ENCODE measurements around the gene TMEM100.

Gene TMEM100

GRCh38 chr17:55731586-55732250 lies 9.1 kb upstream of the TMEM100 start:
- DNase-seq (no peak), ATAC-seq (peak; percentile 60)
- H3K36me3 Mint-ChIP-seq (ENCODE audit: low read depth), result no peaks in the 10 kb centered on the region
- H3K27me3 Mint-ChIP-seq, result peaks cover 24% of the 10 kb centered on the region
- H3K4me3 Mint-ChIP-seq, result no peak overlapping the region
- H3K9me3 Mint-ChIP-seq, result no peaks in the 10 kb centered on the region
- H3K4me1 Mint-ChIP-seq, result peaks cover 52% of the 10 kb centered on the region
- H3K27ac Mint-ChIP-seq, result peak overlapping the region; percentile 45

GRCh38 chr17:55730808-55731207 lies 8.1 kb upstream of the TMEM100 start:
- DNase-seq, result no peak
- no peaks in the 10 kb centered on the region for H3K9me3 Mint-ChIP-seq
- peaks cover 32% of the 10 kb centered on the region for H3K27me3 Mint-ChIP-seq
- no peak for ATAC-seq
- no peak overlapping the region for H3K4me3 Mint-ChIP-seq
- no peaks in the 10 kb centered on the region for H3K36me3 Mint-ChIP-seq (ENCODE audit: low read depth)
- peaks cover 50% of the 10 kb centered on the region for H3K4me1 Mint-ChIP-seq
- H3K27ac Mint-ChIP-seq, result no peak overlapping the region

GRCh38 chr17:55730380-55730779 lies 7.7 kb upstream of the TMEM100 start:
- Mint-ChIP-seq H3K27me3 (peaks cover 36% of the 10 kb centered on the region), H3K4me3 (no peak overlapping the region), H3K27ac (no peak overlapping the region), H3K36me3 (ENCODE audit: low read depth) (no peaks in the 10 kb centered on the region), H3K4me1 (peaks cover 45% of the 10 kb centered on the region), H3K9me3 (no peaks in the 10 kb centered on the region)
- ATAC-seq (no peak), DNase-seq (no peak)

- ATAC-seq (no peak), DNase-seq (no peak)
- Mint-ChIP-seq H3K36me3 (ENCODE audit: low read depth) (no peaks in the 10 kb centered on the region), H3K4me3 (no peak overlapping the region), H3K4me1 (peaks cover 37% of the 10 kb centered on the region), H3K27me3 (peaks cover 37% of the 10 kb centered on the region), H3K27ac (no peak overlapping the region), H3K9me3 (no peaks in the 10 kb centered on the region)
These were observed 6.8 kb upstream of the TMEM100 start for GRCh38 chr17:55729484-55729883.

- H3K4me1 Mint-ChIP-seq, result peaks cover 31% of the 10 kb centered on the region
- no peaks in the 10 kb centered on the region for H3K36me3 Mint-ChIP-seq (ENCODE audit: low read depth)
- H3K27me3 Mint-ChIP-seq, result peaks cover 34% of the 10 kb centered on the region
These were observed 6.2 kb upstream of the TMEM100 start for GRCh38 chr17:55728833-55729232.

GRCh38 chr17:55728361-55728760 lies 5.7 kb upstream of the TMEM100 start:
- ATAC-seq, result no peak
- peaks cover 36% of the 10 kb centered on the region for H3K27me3 Mint-ChIP-seq
- DNase-seq, result no peak
- no peak overlapping the region for H3K4me3 Mint-ChIP-seq
- H3K4me1 Mint-ChIP-seq, result peaks cover 26% of the 10 kb centered on the region
- no peak overlapping the region for H3K27ac Mint-ChIP-seq
- H3K36me3 Mint-ChIP-seq (ENCODE audit: low read depth), result no peaks in the 10 kb centered on the region
- no peaks in the 10 kb centered on the region for H3K9me3 Mint-ChIP-seq

More at GRCh38 chr17:55728833-55729232, 6.2 kb upstream of the TMEM100 start:
- Mint-ChIP-seq H3K9me3 (no peaks in the 10 kb centered on the region), H3K27ac (no peak overlapping the region), H3K4me3 (no peak overlapping the region)
- ATAC-seq (no peak), DNase-seq (no peak)

GRCh38 chr17:55727920-55728319 lies 5.3 kb upstream of the TMEM100 start:
- DNase-seq (no peak), ATAC-seq (no peak)
- Mint-ChIP-seq H3K4me1 (peaks cover 23% of the 10 kb centered on the region), H3K27ac (no peak overlapping the region), H3K9me3 (no peaks in the 10 kb centered on the region), H3K36me3 (ENCODE audit: low read depth) (no peaks in the 10 kb centered on the region), H3K27me3 (peaks cover 41% of the 10 kb centered on the region), H3K4me3 (no peak overlapping the region)

GRCh38 chr17:55727275-55727674 lies 4.6 kb upstream of the TMEM100 start:
- H3K9me3 Mint-ChIP-seq, result no peaks in the 10 kb centered on the region
- no peak for ATAC-seq
- no peaks in the 10 kb centered on the region for H3K36me3 Mint-ChIP-seq (ENCODE audit: low read depth)
- peaks cover 24% of the 10 kb centered on the region for H3K4me1 Mint-ChIP-seq
- no peak overlapping the region for H3K27ac Mint-ChIP-seq
- peaks cover 43% of the 10 kb centered on the region for H3K27me3 Mint-ChIP-seq
- no peak overlapping the region for H3K4me3 Mint-ChIP-seq
- no peak for DNase-seq

- no peak for ATAC-seq
- Mint-ChIP-seq H3K9me3 (no peaks in the 10 kb centered on the region), H3K27ac (no peak overlapping the region), H3K4me3 (no peak overlapping the region), H3K36me3 (ENCODE audit: low read depth) (no peaks in the 10 kb centered on the region), H3K4me1 (peaks cover 16% of the 10 kb centered on the region), H3K27me3 (peaks cover 48% of the 10 kb centered on the region)
- DNase-seq, result no peak
These were observed 3.8 kb upstream of the TMEM100 start for GRCh38 chr17:55726440-55726839.

GRCh38 chr17:55723488-55723848 lies 804 bp upstream of the TMEM100 start:
- Mint-ChIP-seq H3K4me1 (peaks cover 8% of the 10 kb centered on the region), H3K9me3 (no peaks in the 10 kb centered on the region), H3K36me3 (ENCODE audit: low read depth) (no peaks in the 10 kb centered on the region), H3K27ac (no peak overlapping the region), H3K4me3 (no peak overlapping the region), H3K27me3 (peaks cover 49% of the 10 kb centered on the region)
- DNase-seq, result no peak
- ATAC-seq, result no peak

- no peak for DNase-seq
- no peak overlapping the region for H3K4me3 Mint-ChIP-seq
These were observed 488 bp downstream of the TMEM100 start for GRCh38 chr17:55722016-55722736.

GRCh38 chr17:55720919-55721836 lies 1.5 kb downstream of the TMEM100 start:
- H3K36me3 Mint-ChIP-seq (ENCODE audit: low read depth), result no peaks in the 10 kb centered on the region
- no peak for ATAC-seq
- no peaks in the 10 kb centered on the region for H3K9me3 Mint-ChIP-seq
- peaks cover 8% of the 10 kb centered on the region for H3K4me1 Mint-ChIP-seq
- no peak overlapping the region for H3K4me3 Mint-ChIP-seq
- no peak for DNase-seq
- no peak overlapping the region for H3K27ac Mint-ChIP-seq
- H3K27me3 Mint-ChIP-seq, result peaks cover 41% of the 10 kb centered on the region

More at GRCh38 chr17:55722016-55722736, 488 bp downstream of the TMEM100 start:
- Mint-ChIP-seq H3K27me3 (peaks cover 51% of the 10 kb centered on the region), H3K36me3 (ENCODE audit: low read depth) (no peaks in the 10 kb centered on the region), H3K4me1 (peaks cover 8% of the 10 kb centered on the region), H3K27ac (no peak overlapping the region), H3K9me3 (no peaks in the 10 kb centered on the region)
- ATAC-seq, result no peak

- Mint-ChIP-seq H3K4me3 (no peak overlapping the region), H3K4me1 (peaks cover 8% of the 10 kb centered on the region), H3K27ac (no peak overlapping the region), H3K9me3 (no peaks in the 10 kb centered on the region), H3K36me3 (ENCODE audit: low read depth) (no peaks in the 10 kb centered on the region), H3K27me3 (peaks cover 28% of the 10 kb centered on the region)
- no peak for ATAC-seq
- peak; percentile 72 for DNase-seq
These were observed 4.5 kb downstream of the TMEM100 start for GRCh38 chr17:55717898-55718735.

GRCh38 chr17:55717432-55717831 lies 5.2 kb downstream of the TMEM100 start:
- Mint-ChIP-seq H3K9me3 (no peaks in the 10 kb centered on the region), H3K4me1 (peaks cover 2% of the 10 kb centered on the region), H3K4me3 (no peak overlapping the region), H3K27me3 (peaks cover 22% of the 10 kb centered on the region), H3K36me3 (ENCODE audit: low read depth) (no peaks in the 10 kb centered on the region), H3K27ac (no peak overlapping the region)
- no peak for ATAC-seq
- no peak for DNase-seq
